ENCODE results near the gene FANCI.

FANCI gene

DNA sequence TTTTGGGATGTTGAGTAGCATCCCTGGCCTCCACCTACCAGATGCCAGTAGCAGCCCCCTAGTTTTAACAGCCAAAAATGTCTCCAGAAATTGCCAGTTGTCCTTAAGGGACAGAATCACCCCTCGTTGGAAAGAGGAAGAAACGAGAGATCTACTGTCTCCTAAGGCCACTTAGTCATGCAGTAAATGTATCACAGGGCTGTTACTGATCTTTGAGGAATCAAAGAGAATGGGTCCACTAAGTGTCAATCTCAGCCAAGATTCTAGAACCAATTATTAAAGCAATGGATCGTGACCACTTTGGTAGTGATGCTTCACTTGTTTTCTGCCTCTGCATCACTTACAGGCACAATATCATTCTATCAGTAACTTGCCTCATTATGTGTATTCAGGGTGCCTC lies 64.5 kb downstream of the FANCI start:
- no peak for DNase-seq

GRCh38 chr15:89309993-89310392 lies 66.2 kb downstream of the FANCI start:
- no peak for DNase-seq

- no peak for DNase-seq
Measured at GRCh38 chr15:89315375-89315929, 71.7 kb downstream of the FANCI start.

DNA sequence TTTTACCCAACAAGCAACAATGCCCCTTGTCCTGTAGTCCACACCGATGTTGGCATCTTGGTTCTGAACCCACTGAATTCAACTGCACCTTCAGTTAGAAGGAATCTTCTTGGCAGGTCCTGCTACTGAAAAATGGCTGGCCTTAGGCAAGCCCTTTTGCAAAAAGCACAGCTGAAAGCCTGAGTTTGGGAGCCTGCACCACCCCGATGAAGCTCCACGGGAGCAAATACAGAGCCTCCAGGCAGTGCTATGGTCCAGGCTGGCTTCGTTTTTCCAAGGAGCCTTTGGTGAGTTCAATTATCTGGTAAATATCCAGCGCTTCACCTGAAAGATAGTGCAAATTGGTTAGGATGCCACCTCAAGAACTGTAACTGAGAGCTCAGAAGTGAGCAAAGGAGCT lies 72.7 kb downstream of the FANCI start:
- DNase-seq: no peak

- no peak for DNase-seq
Measured at GRCh38 chr15:89317186-89317720, 73.5 kb downstream of the FANCI start.

DNA sequence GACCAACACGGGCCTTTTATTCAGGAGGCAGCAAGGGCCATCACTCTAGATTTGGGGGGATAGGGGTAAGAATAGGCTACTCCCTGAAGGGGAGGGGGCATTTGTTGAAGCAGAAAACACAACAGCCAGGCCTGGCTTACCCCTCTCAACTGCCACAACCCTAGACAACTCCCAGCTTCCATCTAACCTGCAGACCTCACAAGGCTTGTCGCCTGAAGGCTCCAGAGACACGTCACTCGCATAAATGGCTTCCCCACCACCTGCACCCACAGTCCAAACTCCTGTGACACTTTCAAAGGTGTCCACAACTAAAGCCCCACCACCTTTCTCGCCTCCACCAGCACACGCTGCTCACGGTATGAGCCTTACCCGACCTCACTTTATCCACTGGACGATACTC lies 75.9 kb downstream of the FANCI start:
- no peak for DNase-seq

GRCh38 chr15:89320200-89320599 lies 76.4 kb downstream of the FANCI start:
- no peak for DNase-seq

DNA sequence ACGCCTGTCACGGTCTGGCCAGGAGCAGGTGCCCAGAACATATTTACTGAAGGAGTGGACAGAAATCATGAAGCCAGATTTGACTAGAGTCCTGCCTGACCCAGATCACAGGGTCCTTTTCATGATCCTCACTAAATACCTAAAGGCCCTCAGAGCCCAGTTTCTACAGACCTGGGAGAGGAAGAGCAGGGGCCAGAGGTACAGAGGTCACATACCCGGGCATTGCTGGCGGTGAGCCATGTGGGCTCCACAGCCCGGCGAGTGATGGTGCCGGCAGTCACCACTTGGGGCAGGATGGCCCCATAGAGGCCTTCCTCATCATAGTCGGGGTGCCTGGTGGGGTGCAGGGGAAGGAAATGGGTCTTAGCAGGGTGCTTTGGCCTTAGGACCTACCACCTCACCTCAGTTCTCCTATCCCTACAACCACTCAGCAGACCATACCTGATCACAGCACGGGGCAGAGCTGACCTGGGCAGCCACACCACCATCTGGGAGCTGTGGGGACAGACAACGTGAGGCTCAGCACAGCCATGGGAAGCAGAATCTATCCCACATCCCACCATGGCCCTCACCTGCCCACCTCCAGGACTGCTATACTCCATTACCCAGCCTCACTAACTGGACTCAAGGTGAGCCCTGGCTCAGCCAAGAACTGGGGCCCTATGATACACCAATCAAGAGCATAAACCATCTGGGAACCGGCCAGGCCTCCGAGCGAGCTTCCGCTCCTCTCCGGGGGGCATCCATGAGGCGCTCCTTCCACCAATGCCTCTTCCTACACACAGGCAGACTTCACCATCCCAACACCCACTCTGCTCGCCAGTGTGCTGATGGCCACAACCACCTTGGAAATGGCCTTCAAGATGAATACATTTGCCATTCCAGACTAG lies 78.0 kb downstream of the FANCI start:
- no peak for DNase-seq

- DNase-seq: no peak
Measured at GRCh38 chr15:89322822-89323221, 79.0 kb downstream of the FANCI start.

- DNase-seq: no peak
Measured at GRCh38 chr15:89323825-89324224, 80.0 kb downstream of the FANCI start.

DNA sequence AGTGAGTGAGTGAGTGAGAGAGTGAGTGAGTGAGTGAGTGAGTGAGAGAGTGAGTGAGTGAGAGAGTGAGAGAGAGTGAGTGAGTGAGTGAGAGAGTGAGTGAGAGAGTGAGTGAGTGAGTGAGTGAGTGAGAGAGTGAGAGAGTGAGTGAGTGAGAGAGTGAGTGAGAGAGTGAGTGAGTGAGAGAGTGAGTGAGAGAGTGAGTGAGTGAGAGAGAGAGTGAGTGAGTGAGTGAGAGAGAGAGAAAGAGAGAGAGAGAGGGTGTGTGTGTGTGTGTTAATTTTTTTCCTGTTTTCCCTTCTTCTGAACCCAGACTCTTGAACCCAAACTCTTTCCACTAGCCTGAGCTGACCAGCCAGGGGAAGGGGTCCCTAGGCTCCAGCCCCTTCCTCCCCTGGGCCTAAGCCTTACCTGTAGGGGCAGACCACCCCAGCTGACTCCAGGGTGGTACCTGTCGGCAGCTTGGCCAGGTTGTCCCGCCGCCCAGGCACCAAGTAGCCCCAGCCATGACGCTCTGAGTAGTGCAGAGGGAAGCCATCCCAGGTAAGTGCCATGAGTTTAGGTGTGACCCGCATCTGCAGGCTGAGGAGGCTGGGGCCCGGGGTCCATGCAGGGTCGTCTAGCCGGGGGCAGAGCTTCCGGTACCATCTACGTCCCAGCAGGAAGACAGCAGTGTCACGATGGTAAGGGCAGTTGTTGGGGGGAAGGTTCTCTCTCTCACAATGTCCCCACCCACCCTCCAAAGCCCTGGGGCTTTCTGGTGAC lies 81.4 kb downstream of the FANCI start:
- no peak for DNase-seq

GRCh38 chr15:89326316-89326715 lies 82.5 kb downstream of the FANCI start:
- DNase-seq: no peak

- DNase-seq: no peak
Measured at GRCh38 chr15:89327113-89327512, 83.3 kb downstream of the FANCI start.

DNA sequence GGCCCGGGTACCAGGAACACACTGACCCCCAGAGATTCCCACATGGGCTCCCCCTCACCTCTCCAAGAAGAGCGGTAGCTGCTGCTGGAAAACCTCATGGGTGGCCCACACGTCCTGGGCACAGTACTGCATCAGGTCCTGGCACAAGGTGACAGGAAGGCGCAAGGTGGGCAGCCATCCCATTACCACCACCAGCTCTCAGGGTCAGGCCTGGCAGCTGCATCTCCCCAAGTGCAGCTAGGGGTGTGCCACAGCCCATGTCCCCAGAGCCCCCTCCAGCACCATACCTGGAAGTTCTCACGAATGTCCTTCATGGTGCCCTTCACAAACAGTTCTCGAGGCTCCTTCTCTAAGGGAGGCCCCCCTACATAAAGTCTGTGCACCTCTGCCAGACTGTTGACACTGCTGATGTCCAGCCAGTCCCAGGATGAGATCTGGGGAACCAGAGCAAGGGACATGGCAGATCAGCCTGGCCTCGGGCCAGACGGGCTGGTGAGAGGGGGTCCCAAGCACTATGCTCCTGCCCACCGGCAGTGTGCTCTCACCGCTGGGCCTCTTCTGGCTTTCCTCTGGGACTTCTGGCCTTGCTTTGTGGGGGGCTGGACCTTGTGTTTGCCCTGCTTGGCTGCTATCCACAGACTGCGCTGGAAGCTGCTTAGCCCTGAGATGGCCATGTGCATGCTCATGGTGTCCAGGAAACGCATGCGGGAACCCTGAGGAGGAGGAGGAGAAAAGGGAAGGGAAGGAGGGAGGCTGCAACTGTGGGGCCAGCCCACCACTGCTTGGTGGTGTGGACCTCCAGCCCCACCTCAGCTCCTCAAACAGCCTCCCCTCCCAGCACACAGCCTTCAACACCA lies 84.8 kb downstream of the FANCI start:
- no peak for DNase-seq

DNA sequence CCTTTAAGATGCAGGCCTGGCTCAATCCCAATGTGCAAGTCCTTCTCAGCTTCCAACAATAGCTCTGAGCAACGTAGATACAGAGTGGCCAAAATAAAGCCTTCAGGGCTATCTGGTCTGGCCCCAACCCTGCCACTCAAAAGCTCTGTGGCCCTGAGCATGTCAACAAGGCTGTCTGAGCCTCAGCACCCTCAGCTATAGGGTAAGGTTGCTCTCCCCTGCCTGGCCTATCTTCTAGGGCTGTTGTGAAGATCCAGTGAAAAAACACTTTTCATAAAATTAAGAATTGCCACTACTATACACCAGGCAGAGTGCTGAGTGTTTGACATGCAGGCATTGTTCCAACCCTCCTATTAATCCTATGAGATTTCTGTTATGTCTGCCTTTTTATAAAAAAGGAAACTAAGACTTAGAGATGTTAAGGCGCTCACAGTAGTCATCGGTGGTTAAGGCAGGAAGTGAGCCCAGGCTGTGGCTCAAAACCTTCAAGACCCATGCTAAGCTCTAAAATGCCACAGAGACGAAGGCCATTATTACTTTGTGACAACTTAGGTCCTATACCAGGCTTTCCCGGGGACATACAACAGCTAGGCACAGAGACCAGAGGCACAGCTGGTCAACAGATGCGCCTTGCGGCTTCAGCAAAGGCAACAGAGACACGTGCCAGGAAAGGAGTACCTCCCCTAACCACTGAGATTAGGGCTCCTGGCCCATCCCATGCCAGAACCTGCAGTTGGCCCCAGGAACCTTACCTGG lies 85.7 kb downstream of the FANCI start:
- peak; percentile 88 for DNase-seq

DNA sequence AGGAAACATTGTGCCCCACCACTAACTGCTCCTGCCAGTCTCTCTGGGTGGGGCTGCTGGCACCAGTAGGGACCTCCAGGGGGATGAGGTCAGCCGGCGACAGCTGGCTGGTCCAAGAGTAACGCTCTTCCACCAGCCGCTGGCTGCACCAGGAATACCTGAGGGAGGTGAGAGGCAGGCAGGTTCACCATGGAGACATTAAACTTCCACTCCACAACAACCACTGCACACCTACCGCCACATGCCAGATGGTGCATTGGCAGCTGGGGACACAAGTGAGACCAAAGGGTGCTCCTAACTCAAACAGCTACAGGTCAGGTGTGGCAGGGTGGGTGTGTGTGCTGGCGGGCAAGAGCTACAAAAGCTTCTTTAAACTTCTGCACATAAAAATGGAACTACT lies 86.3 kb downstream of the FANCI start:
- DNase-seq: no peak

GRCh38 chr15:89330881-89331595 lies 87.3 kb downstream of the FANCI start:
- DNase-seq: no peak

GRCh38 chr15:89332446-89332845 lies 88.7 kb downstream of the FANCI start:
- no peak for DNase-seq

GRCh38 chr15:89333011-89333860 lies 89.5 kb downstream of the FANCI start:
- no peak for DNase-seq

- DNase-seq: peak; percentile 43
Measured at GRCh38 chr15:89333959-89334509, 90.3 kb downstream of the FANCI start.
